Measurements from ENCODE around the gene ZNF692.

ZNF692 gene

DNA sequence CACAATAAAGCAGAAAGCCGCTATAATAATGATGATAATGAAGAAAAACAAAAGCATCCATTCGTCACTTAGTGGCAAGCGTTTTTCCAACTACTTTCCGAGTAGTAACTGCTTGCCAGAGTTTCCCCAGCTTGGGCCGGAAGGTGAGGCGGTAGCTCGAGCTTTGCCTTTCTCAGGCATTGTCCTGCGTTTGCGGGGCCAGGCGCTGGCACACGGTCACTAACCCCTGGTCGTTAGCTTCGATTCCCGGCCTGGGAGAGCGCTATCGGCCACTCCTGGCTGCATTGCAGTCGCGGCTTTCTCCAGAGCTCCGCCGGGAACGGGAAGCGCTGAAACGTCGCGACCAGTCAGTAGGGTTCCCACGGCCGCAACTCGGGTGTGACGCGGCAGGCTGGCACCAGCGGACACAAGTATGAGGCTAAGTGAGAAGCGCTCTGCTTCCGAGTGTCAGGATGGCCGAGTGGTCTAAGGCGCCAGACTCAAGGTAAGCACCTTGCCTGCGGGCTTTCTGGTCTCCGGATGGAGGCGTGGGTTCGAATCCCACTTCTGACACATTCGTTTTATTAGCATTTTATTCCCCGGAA is 14.6 kb upstream of the ZNF692 start:
- Histone ChIP-seq H3K9me3 (ENCODE audit: control insufficient read depth, insufficient read depth, low read depth, low read length) (no peaks in the 10 kb centered on the region), H3K36me3 (ENCODE audit: control insufficient read depth, insufficient read depth, low read length) (no peaks in the 10 kb centered on the region), H3K4me3 (ENCODE audit: low read depth, low read length) (peak overlapping the region; percentile 79), H3K4me1 (ENCODE audit: control insufficient read depth, insufficient read depth, low read length) (no peaks in the 10 kb centered on the region), H3K27me3 (ENCODE audit: control insufficient read depth, insufficient read depth, low read length) (no peaks in the 10 kb centered on the region), H3K9ac (ENCODE audit: low read length) (peak overlapping the region; percentile 74), H3K27ac (ENCODE audit: low read depth, low read length) (no peak overlapping the region)

- no peak overlapping the region for H3K27ac ChIP-seq (ENCODE audit: low read depth, low read length)
- H3K4me3 ChIP-seq (ENCODE audit: low read depth, low read length) = peak overlapping the region; percentile 79
- no peaks in the 10 kb centered on the region for H3K36me3 ChIP-seq (ENCODE audit: control insufficient read depth, insufficient read depth, low read length)
- no peaks in the 10 kb centered on the region for H3K4me1 ChIP-seq (ENCODE audit: control insufficient read depth, insufficient read depth, low read length)
- no peaks in the 10 kb centered on the region for H3K9me3 ChIP-seq (ENCODE audit: control insufficient read depth, insufficient read depth, low read depth, low read length)
- no peaks in the 10 kb centered on the region for H3K27me3 ChIP-seq (ENCODE audit: control insufficient read depth, insufficient read depth, low read length)
- peak overlapping the region; percentile 74 for H3K9ac ChIP-seq (ENCODE audit: low read length)
These were observed 14.0 kb upstream of the ZNF692 start for GRCh38 chr1:248872752-248873408.

DNA sequence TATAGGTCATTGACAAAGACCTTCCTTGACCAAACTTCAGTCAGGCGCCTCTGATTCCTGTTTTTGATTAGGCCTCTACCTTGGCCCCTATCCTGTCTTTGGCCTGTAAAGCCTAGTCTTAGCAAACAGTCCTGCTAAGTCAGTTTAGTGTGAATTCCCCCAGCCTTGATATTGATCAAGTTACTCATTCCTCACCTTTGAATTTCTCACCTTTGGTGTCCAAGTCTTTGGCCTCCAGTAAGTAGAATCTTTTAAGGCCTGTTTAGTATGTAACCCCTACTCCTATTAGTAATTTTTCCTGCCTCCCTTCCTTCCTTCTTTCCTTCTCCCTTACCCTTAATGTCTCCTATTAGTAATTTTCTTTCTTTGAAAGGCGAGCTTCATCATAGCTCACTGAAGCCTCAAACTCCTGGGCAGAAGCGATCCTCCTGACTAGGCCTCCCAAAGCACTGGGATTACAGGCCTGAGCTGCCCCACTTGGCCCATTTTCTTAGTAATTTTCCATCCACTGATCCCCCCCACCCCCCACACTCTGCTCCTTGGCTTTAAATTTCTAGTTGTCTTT is 13.0 kb upstream of the ZNF692 start:
- Histone ChIP-seq H3K4me1 (ENCODE audit: control insufficient read depth, insufficient read depth, low read length) (no peaks in the 10 kb centered on the region), H3K27me3 (ENCODE audit: control insufficient read depth, insufficient read depth, low read length) (no peaks in the 10 kb centered on the region), H3K9me3 (ENCODE audit: control insufficient read depth, insufficient read depth, low read depth, low read length) (no peaks in the 10 kb centered on the region), H3K36me3 (ENCODE audit: control insufficient read depth, insufficient read depth, low read length) (no peaks in the 10 kb centered on the region), H3K4me3 (ENCODE audit: low read depth, low read length) (peak overlapping the region; percentile 27), H3K9ac (ENCODE audit: low read length) (no peak overlapping the region), H3K27ac (ENCODE audit: low read depth, low read length) (no peak overlapping the region)

GRCh38 chr1:248862998-248863881 is 4.4 kb upstream of the ZNF692 start:
- Histone ChIP-seq H3K27ac (ENCODE audit: low read depth, low read length) (no peak overlapping the region), H3K4me1 (ENCODE audit: control insufficient read depth, insufficient read depth, low read length) (peaks cover 16% of the 10 kb centered on the region), H3K9me3 (ENCODE audit: control insufficient read depth, insufficient read depth, low read depth, low read length) (no peaks in the 10 kb centered on the region), H3K4me3 (ENCODE audit: low read depth, low read length) (peak overlapping the region; percentile 92), H3K27me3 (ENCODE audit: control insufficient read depth, insufficient read depth, low read length) (peaks cover 43% of the 10 kb centered on the region), H3K36me3 (ENCODE audit: control insufficient read depth, insufficient read depth, low read length) (no peaks in the 10 kb centered on the region), H3K9ac (ENCODE audit: low read length) (peak overlapping the region; percentile 13)

GRCh38 chr1:248862695-248862997 is 3.8 kb upstream of the ZNF692 start:
- Histone ChIP-seq H3K27me3 (ENCODE audit: control insufficient read depth, insufficient read depth, low read length) (peaks cover 43% of the 10 kb centered on the region), H3K4me1 (ENCODE audit: control insufficient read depth, insufficient read depth, low read length) (peaks cover 22% of the 10 kb centered on the region), H3K36me3 (ENCODE audit: control insufficient read depth, insufficient read depth, low read length) (no peaks in the 10 kb centered on the region), H3K9me3 (ENCODE audit: control insufficient read depth, insufficient read depth, low read depth, low read length) (no peaks in the 10 kb centered on the region), H3K4me3 (ENCODE audit: low read depth, low read length) (peak overlapping the region; percentile 92), H3K27ac (ENCODE audit: low read depth, low read length) (no peak overlapping the region), H3K9ac (ENCODE audit: low read length) (peak overlapping the region; percentile 13)

- Histone ChIP-seq H3K27ac (ENCODE audit: low read depth, low read length) (no peak overlapping the region), H3K4me3 (ENCODE audit: low read depth, low read length) (no peak overlapping the region), H3K4me1 (ENCODE audit: control insufficient read depth, insufficient read depth, low read length) (peaks cover 29% of the 10 kb centered on the region), H3K27me3 (ENCODE audit: control insufficient read depth, insufficient read depth, low read length) (peaks cover 43% of the 10 kb centered on the region), H3K36me3 (ENCODE audit: control insufficient read depth, insufficient read depth, low read length) (no peaks in the 10 kb centered on the region), H3K9ac (ENCODE audit: low read length) (no peak overlapping the region), H3K9me3 (ENCODE audit: control insufficient read depth, insufficient read depth, low read depth, low read length) (no peaks in the 10 kb centered on the region)
These were observed 2.7 kb upstream of the ZNF692 start for GRCh38 chr1:248861616-248862015.

- Histone ChIP-seq H3K27me3 (ENCODE audit: control insufficient read depth, insufficient read depth, low read length) (peaks cover 40% of the 10 kb centered on the region), H3K4me3 (ENCODE audit: low read depth, low read length) (peak overlapping the region; percentile 98; the same call in 1 of the 2 replicates), H3K9me3 (ENCODE audit: control insufficient read depth, insufficient read depth, low read depth, low read length) (no peaks in the 10 kb centered on the region), H3K4me1 (ENCODE audit: control insufficient read depth, insufficient read depth, low read length) (peaks cover 29% of the 10 kb centered on the region), H3K36me3 (ENCODE audit: control insufficient read depth, insufficient read depth, low read length) (peaks cover 9% of the 10 kb centered on the region), H3K9ac (ENCODE audit: low read length) (no peak overlapping the region), H3K27ac (ENCODE audit: low read depth, low read length) (no peak overlapping the region)
These were observed 1.1 kb upstream of the ZNF692 start for GRCh38 chr1:248860007-248860406.

DNA sequence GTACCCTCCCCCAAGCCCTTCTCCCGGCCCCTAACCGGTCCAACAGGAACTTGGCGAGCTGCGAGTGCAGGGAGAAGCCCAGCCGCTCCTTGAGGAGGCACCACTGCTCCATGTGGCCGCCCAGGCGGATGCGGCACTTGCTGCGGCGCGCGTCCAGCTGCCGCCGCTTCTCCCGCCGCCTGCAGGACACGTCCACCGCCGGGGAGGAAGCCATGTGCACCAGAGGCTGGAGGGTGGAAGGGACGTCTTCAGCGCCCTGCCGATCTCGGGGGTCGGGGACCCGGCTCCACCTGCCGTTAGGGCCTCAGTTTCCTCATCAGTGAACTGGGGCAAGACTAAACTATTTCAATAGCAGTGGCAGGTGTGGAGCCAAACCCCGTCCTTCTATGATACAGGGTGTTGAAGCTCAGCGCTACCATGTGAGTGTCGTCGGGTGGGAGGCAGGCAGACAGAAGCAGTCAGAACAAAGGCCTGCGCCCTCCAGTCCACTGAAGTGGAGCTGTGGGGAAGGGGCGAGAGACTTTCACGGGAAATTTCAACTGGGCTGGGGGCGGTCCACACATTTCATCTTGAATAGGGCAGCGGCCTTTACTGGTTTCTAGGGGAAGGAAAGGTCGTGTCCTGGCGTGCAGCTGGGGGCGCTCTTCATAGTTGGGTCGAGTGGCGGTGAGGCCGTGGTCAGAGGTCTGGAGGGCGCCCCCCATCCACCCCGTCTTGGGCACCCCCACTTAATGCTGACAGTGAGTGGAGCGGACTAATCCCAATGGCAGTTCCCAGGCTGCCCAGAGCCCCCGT is 592 bp downstream of the ZNF692 start:
- peaks cover 23% of the 10 kb centered on the region for H3K27me3 ChIP-seq (ENCODE audit: control insufficient read depth, insufficient read depth, low read length)
- peak overlapping the region; percentile 98 for H3K4me3 ChIP-seq (ENCODE audit: low read depth, low read length)
- peaks cover 26% of the 10 kb centered on the region for H3K36me3 ChIP-seq (ENCODE audit: control insufficient read depth, insufficient read depth, low read length)
- H3K27ac ChIP-seq (ENCODE audit: low read depth, low read length) = 0 out of 2 replicates have a peak overlapping the region, but pooled peaks have one; percentile 40
- no peaks in the 10 kb centered on the region for H3K9me3 ChIP-seq (ENCODE audit: control insufficient read depth, insufficient read depth, low read depth, low read length)
- H3K9ac ChIP-seq (ENCODE audit: low read length) = peak overlapping the region; percentile 85
- peaks cover 20% of the 10 kb centered on the region for H3K4me1 ChIP-seq (ENCODE audit: control insufficient read depth, insufficient read depth, low read length)

GRCh38 chr1:248857749-248858095 is 1.2 kb downstream of the ZNF692 start:
- Histone ChIP-seq H3K36me3 (ENCODE audit: control insufficient read depth, insufficient read depth, low read length) (peaks cover 31% of the 10 kb centered on the region), H3K4me1 (ENCODE audit: control insufficient read depth, insufficient read depth, low read length) (peaks cover 20% of the 10 kb centered on the region), H3K27me3 (ENCODE audit: control insufficient read depth, insufficient read depth, low read length) (peaks cover 18% of the 10 kb centered on the region), H3K4me3 (ENCODE audit: low read depth, low read length) (peak overlapping the region; percentile 98), H3K9ac (ENCODE audit: low read length) (peak overlapping the region; percentile 85), H3K27ac (ENCODE audit: low read depth, low read length) (no peak overlapping the region), H3K9me3 (ENCODE audit: control insufficient read depth, insufficient read depth, low read depth, low read length) (no peaks in the 10 kb centered on the region)

DNA sequence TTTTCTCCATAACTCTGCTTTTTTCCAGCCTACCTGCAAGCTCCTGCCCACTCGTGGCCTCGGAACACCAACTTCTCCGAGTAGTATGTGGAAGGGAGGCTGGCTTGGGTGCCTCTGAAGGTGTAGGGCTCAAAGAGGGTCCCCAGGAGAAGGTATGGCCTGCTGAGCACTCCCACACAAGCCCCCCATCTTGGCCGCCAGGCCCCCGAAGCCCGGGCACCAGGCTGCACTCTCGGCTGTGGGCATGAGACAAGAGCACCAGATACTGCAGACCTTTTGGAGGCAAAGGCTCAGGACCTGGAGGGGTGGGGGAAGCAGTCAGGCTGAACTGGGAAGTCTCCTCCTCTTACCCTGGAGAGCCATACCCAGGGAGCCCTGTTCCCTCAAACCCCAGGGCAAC is 1.7 kb downstream of the ZNF692 start:
- peaks cover 13% of the 10 kb centered on the region for H3K27me3 ChIP-seq (ENCODE audit: control insufficient read depth, insufficient read depth, low read length)
- H3K4me3 ChIP-seq (ENCODE audit: low read depth, low read length) = peak overlapping the region; percentile 98
- peaks cover 20% of the 10 kb centered on the region for H3K4me1 ChIP-seq (ENCODE audit: control insufficient read depth, insufficient read depth, low read length)
- H3K36me3 ChIP-seq (ENCODE audit: control insufficient read depth, insufficient read depth, low read length) = peaks cover 36% of the 10 kb centered on the region
- no peak overlapping the region for H3K27ac ChIP-seq (ENCODE audit: low read depth, low read length)
- no peaks in the 10 kb centered on the region for H3K9me3 ChIP-seq (ENCODE audit: control insufficient read depth, insufficient read depth, low read depth, low read length)
- H3K9ac ChIP-seq (ENCODE audit: low read length) = peak overlapping the region; percentile 85

Data from HUES6 (cell line).